ENCODE data around the gene UPF3A. TPM values are rescaled to one million over a fixed set of nuclear protein-coding genes. Genes with fewer than 3 reads are reported as not detected.

UPF3A gene
- total and polyA plus RNA-seq, 12 donors = 27.5 to 130 (median 43.2) TPM

DNA sequence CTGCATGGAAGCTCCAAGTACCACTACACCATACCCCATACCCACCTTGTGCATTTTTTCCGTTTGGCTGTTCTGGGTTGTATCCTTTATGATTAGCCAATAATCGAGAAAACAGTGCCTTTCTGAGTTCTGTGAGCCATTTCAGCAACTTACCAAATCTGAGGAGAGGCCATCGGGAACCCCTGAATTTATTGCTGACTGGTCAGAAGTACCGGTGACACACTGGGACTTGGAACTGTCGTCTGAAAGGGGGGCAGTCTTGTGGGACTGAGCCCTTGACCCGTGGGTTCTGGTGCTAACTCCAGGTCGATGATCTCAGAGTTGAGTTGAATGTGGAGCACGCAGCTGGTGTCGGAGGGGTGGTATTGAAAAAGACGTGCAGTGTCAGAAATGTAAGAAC lies 15.0 kb downstream of the UPF3A start:
- no peak for DNase-seq
- H3K27ac ChIP-seq = no peak overlapping the region
- intact Hi-C loops (cut with DNase I) = no loop called here
- TF ChIP-seq POLR2A (IDR thresholded peaks at IDR 0.05) = no peak
- TF ChIP-seq, protein P1, sequence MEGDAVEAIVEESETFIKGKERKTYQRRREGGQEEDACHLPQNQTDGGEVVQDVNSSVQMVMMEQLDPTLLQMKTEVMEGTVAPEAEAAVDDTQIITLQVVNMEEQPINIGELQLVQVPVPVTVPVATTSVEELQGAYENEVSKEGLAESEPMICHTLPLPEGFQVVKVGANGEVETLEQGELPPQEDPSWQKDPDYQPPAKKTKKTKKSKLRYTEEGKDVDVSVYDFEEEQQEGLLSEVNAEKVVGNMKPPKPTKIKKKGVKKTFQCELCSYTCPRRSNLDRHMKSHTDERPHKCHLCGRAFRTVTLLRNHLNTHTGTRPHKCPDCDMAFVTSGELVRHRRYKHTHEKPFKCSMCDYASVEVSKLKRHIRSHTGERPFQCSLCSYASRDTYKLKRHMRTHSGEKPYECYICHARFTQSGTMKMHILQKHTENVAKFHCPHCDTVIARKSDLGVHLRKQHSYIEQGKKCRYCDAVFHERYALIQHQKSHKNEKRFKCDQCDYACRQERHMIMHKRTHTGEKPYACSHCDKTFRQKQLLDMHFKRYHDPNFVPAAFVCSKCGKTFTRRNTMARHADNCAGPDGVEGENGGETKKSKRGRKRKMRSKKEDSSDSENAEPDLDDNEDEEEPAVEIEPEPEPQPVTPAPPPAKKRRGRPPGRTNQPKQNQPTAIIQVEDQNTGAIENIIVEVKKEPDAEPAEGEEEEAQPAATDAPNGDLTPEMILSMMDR (IDR thresholded peaks at IDR 0.05) = no peak
- peaks cover 0 to 34% of the 10 kb centered on the region in 2 donors for H3K36me3 ChIP-seq (replicated peaks in 1 of 2)
- H3K4me3 ChIP-seq = no peak overlapping the region
- no peaks in the 10 kb centered on the region for H3K9me3 ChIP-seq (replicated peaks in 1 of 3)
- WGBS, 4 donors = 78 to 89% (median 80%) methylated on average over 10 of the region's 10 CpGs
- H3K4me1 ChIP-seq (replicated peaks in 1 of 2) = no peaks in the 10 kb centered on the region
- H3K27me3 ChIP-seq = no peaks in the 10 kb centered on the region

DNA sequence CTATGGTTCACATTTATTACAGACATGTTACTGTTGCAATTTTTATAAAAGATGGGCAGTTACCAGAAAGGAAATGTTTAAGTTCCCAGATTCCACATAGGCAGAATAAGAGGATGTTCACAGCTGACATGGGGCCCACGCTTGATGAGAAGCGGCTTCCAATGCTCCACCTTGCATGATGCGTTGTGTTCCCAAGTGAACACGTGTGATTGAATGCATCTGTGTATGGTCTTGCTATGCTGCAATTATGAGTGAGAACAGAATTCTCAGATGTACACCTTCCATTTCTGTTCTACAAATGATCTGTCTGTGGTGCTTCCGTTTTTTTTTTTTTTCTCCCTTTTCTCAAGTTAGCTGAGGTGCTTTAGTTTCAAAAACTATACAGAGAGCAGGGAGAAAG lies 15.5 kb downstream of the UPF3A start:
- intact Hi-C loops (cut with DNase I) = no loop called here
- H3K36me3 ChIP-seq (replicated peaks in 1 of 2) = peaks cover 0 to 35% of the 10 kb centered on the region in 2 donors
- H3K4me1 ChIP-seq (replicated peaks in 1 of 2) = no peaks in the 10 kb centered on the region
- H3K4me3 ChIP-seq = no peak overlapping the region
- no peak overlapping the region for H3K27ac ChIP-seq
- no peaks in the 10 kb centered on the region for H3K9me3 ChIP-seq (replicated peaks in 1 of 3)
- 89 to 97% (median 91%) methylated on average over 5 of the region's 5 CpGs for WGBS, 4 donors
- TF ChIP-seq POLR2A (IDR thresholded peaks at IDR 0.05) = no peak
- TF ChIP-seq, protein P1 (IDR thresholded peaks at IDR 0.05) = no peak
- no peaks in the 10 kb centered on the region for H3K27me3 ChIP-seq
- no peak for DNase-seq

DNA sequence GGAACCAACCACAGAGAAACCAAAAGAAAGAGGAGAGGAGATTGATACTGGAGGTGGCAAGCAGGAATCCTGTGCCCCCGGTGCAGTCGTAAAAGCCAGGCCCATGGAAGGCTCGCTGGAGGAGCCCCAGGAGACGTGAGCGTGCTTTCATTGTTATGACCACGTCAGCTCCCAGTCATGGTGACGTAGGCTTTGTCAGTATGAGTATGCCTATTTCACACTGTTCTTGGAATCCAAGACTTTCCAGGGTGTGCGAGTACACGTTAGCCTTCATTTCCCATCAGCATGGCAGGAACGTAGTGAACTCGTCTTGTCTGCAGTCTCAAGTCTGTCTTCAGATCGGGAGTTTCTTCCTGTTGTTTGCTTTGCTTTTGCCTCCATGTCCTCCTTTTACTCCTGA lies 17.5 kb downstream of the UPF3A start:
- Histone ChIP-seq H3K4me3 (no peak overlapping the region), H3K4me1 (replicated peaks in 1 of 2) (no peaks in the 10 kb centered on the region), H3K27me3 (no peaks in the 10 kb centered on the region), H3K36me3 (replicated peaks in 1 of 2) (peaks cover 0 to 45% of the 10 kb centered on the region in 2 donors), H3K27ac (no peak overlapping the region), H3K9me3 (replicated peaks in 1 of 3) (no peaks in the 10 kb centered on the region)
- 89 to 93% (median 92%) methylated on average over 12 of the region's 12 CpGs for WGBS, 4 donors
- DNase-seq = no peak
- intact Hi-C loops (cut with DNase I) = no loop called here
- TF ChIP-seq, protein P1 (IDR thresholded peaks at IDR 0.05) = no peak
- TF ChIP-seq POLR2A (IDR thresholded peaks at IDR 0.05) = no peak

DNA sequence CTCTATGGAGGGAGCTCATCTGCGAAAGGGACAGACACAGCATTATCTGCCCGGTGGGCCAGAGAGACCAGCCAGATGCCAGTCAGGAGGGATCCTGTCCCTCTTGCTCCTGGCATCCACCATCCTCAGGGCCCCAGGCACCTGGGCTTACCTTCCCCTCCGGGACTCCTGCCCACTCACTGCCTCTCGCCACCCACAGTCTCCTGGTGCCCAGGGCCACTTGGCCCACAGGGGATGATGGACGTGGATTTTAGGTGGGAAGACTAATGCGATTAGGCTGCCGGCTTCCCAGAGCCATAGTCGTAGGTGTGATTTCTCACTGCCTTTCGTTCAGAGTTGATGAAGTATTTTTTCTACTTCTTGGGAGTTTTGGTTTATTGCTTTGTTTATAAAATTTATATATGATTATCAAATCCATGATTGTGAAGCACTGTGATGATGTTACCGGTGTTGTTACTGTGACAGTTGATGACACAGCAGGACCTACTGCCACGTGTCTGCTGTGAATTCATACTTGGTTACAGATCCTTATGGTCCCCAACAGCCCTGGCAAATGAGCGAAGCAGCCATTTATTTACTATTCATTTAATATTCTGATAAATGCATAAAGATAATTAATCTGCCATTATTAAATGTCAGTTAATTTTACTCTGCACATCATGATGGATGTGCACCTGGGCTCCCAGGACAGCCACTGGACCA lies 18.4 kb downstream of the UPF3A start:
- Histone ChIP-seq H3K9me3 (replicated peaks in 1 of 3) (no peaks in the 10 kb centered on the region), H3K4me3 (no peak overlapping the region), H3K27ac (no peak overlapping the region), H3K27me3 (no peaks in the 10 kb centered on the region), H3K36me3 (replicated peaks in 1 of 2) (peaks cover 0 to 54% of the 10 kb centered on the region in 2 donors), H3K4me1 (replicated peaks in 1 of 2) (no peaks in the 10 kb centered on the region)
- TF ChIP-seq, protein P1 (IDR thresholded peaks at IDR 0.05) = no peak
- TF ChIP-seq POLR2A (IDR thresholded peaks at IDR 0.05) = no peak
- DNase-seq = no peak
- intact Hi-C loops (cut with DNase I) = no loop called here
- WGBS, 4 donors = 91 to 96% (median 95%) methylated on average over 12 of the region's 12 CpGs
